HUES64 (cell line): Measurements from ENCODE around the gene ZBTB17.
"Not testable (repeated sequence)": the region's sequence is repeated elsewhere in the genome, so short reads cannot be mapped to it uniquely, and the experiment has no call there.

Experiments
- H3K27ac ChIP-seq: 2 replicates; pipeline ENCODE4 v1.7.0; 2013; ENCODE audit warnings: low read depth, low read length, inconsistent platforms
- H3K27me3 ChIP-seq: 2 replicates; pipeline ENCODE4 v1.6.1; 2013; ENCODE audit warnings: mild to moderate bottlenecking, low read length; ENCODE audit not compliant: insufficient read depth
- H3K36me3 ChIP-seq: 2 replicates; pipeline ENCODE4 v1.6.1; 2013; ENCODE audit warnings: mild to moderate bottlenecking, low read length; ENCODE audit not compliant: insufficient read depth
- H3K4me1 ChIP-seq: 2 replicates; pipeline ENCODE4 v1.6.1; 2013; ENCODE audit warnings: mild to moderate bottlenecking, low read length, moderate library complexity; ENCODE audit not compliant: insufficient read depth
- H3K4me3 ChIP-seq: 2 replicates; pipeline ENCODE4 v1.5.1; 2013; ENCODE audit warnings: mild to moderate bottlenecking, low read length, moderate library complexity
- H3K9ac ChIP-seq: 2 replicates; pipeline ENCODE4 v1.6.1; 2013; ENCODE audit warnings: mild to moderate bottlenecking, low read depth, low read length
- H3K9me3 ChIP-seq: 2 replicates; pipeline ENCODE4 v1.6.1; 2013; ENCODE audit warnings: low read depth, low read length; ENCODE audit not compliant: insufficient read depth
- WGBS: fragments of 150-250, 120-280 bp; methylation state at CpG from one replicate; pipeline ENCODE4 v1.1.7; 2013; ENCODE audit warnings: missing lambda C conversion rate; 5-methylcytosine and 5-hydroxymethylcytosine counted together

ZBTB17 gene

GRCh38 chr1:15977947-15978346, 2.0 kb upstream of the ZBTB17 start:
- not testable (repeated sequence) for H3K4me1 ChIP-seq, H3K9me3 ChIP-seq, H3K27ac ChIP-seq, H3K9ac ChIP-seq, H3K4me3 ChIP-seq, H3K36me3 ChIP-seq, H3K27me3 ChIP-seq
- 86% methylated on average over 1 of the region's 4 CpGs for WGBS

GRCh38 chr1:15975358-15975804, 520 bp downstream of the ZBTB17 start:
- WGBS, result under 1% methylated on average over 47 of the region's 47 CpGs
- H3K27ac ChIP-seq, result peak overlapping the region; percentile 89; the same call in 1 of the 2 replicates
- peaks cover 3% of the 10 kb centered on the region for H3K4me1 ChIP-seq
- peaks cover 7% of the 10 kb centered on the region; the same call in 1 of the 2 replicates for H3K36me3 ChIP-seq
- peak overlapping the region; percentile 88 for H3K4me3 ChIP-seq
- no peaks in the 10 kb centered on the region for H3K9me3 ChIP-seq
- H3K9ac ChIP-seq, result peak overlapping the region; percentile 72
- no peaks in the 10 kb centered on the region for H3K27me3 ChIP-seq

GRCh38 chr1:15974855-15975254, 1.0 kb downstream of the ZBTB17 start:
- H3K4me3 ChIP-seq, result peak overlapping the region; percentile 88
- 65% methylated on average over 9 of the region's 9 CpGs for WGBS

GRCh38 chr1:15973772-15974171, 2.1 kb downstream of the ZBTB17 start:
- peaks cover 3% of the 10 kb centered on the region for H3K4me1 ChIP-seq
- no peaks in the 10 kb centered on the region for H3K27me3 ChIP-seq
- no peak overlapping the region for H3K27ac ChIP-seq
- H3K9ac ChIP-seq, result no peak overlapping the region
- 0 out of 2 replicates have a peak, but pooled peaks cover 4% of the 10 kb centered on the region for H3K9me3 ChIP-seq
- 89% methylated on average over 4 of the region's 4 CpGs for WGBS
- no peak overlapping the region for H3K4me3 ChIP-seq
- H3K36me3 ChIP-seq, result peaks cover 18% of the 10 kb centered on the region

More at GRCh38 chr1:15974855-15975254, 1.0 kb downstream of the ZBTB17 start:
- H3K36me3 ChIP-seq, result peaks cover 10% of the 10 kb centered on the region; the same call in 1 of the 2 replicates
- no peak overlapping the region for H3K27ac ChIP-seq
- peaks cover 3% of the 10 kb centered on the region for H3K4me1 ChIP-seq
- no peaks in the 10 kb centered on the region for H3K9me3 ChIP-seq
- peak overlapping the region; percentile 72 for H3K9ac ChIP-seq
- H3K27me3 ChIP-seq, result no peaks in the 10 kb centered on the region

- WGBS, result 100% methylated on average over 1 of the region's 1 CpG
- peaks cover 21% of the 10 kb centered on the region for H3K36me3 ChIP-seq
- H3K4me1 ChIP-seq, result peaks cover 3% of the 10 kb centered on the region
- no peaks in the 10 kb centered on the region for H3K27me3 ChIP-seq
- H3K4me3 ChIP-seq, result no peak overlapping the region
- 0 out of 2 replicates have a peak, but pooled peaks cover 6% of the 10 kb centered on the region for H3K9me3 ChIP-seq
- no peak overlapping the region for H3K27ac ChIP-seq
- H3K9ac ChIP-seq, result no peak overlapping the region
Observed at GRCh38 chr1:15972409-15972808, 3.5 kb downstream of the ZBTB17 start.

GRCh38 chr1:15970911-15971310, 5.0 kb downstream of the ZBTB17 start:
- Histone ChIP-seq H3K4me1 (no peaks in the 10 kb centered on the region; the same call in 1 of the 2 replicates), H3K4me3 (no peak overlapping the region), H3K27me3 (no peaks in the 10 kb centered on the region), H3K36me3 (peaks cover 21% of the 10 kb centered on the region), H3K9me3 (0 out of 2 replicates have a peak, but pooled peaks cover 6% of the 10 kb centered on the region), H3K27ac (no peak overlapping the region), H3K9ac (no peak overlapping the region)

GRCh38 chr1:15969321-15969880, 6.5 kb downstream of the ZBTB17 start:
- peaks cover 21% of the 10 kb centered on the region for H3K36me3 ChIP-seq
- no peak overlapping the region for H3K4me3 ChIP-seq
- 0 out of 2 replicates have a peak, but pooled peaks cover 6% of the 10 kb centered on the region for H3K9me3 ChIP-seq
- no peak overlapping the region for H3K27ac ChIP-seq
- no peaks in the 10 kb centered on the region for H3K4me1 ChIP-seq
- H3K27me3 ChIP-seq, result no peaks in the 10 kb centered on the region
- H3K9ac ChIP-seq, result no peak overlapping the region
- 96% methylated on average over 13 of the region's 13 CpGs for WGBS

GRCh38 chr1:15968172-15968571, 7.7 kb downstream of the ZBTB17 start:
- H3K9me3 ChIP-seq, result 0 out of 2 replicates have a peak, but pooled peaks cover 6% of the 10 kb centered on the region
- 93% methylated on average over 5 of the region's 5 CpGs for WGBS
- no peaks in the 10 kb centered on the region for H3K4me1 ChIP-seq
- H3K4me3 ChIP-seq, result no peak overlapping the region
- no peaks in the 10 kb centered on the region for H3K27me3 ChIP-seq
- H3K27ac ChIP-seq, result no peak overlapping the region
- peaks cover 21% of the 10 kb centered on the region for H3K36me3 ChIP-seq
- H3K9ac ChIP-seq, result no peak overlapping the region

GRCh38 chr1:15966956-15967344, 9.0 kb downstream of the ZBTB17 start:
- peaks cover 14% of the 10 kb centered on the region for H3K36me3 ChIP-seq
- no peaks in the 10 kb centered on the region for H3K27me3 ChIP-seq
- H3K4me3 ChIP-seq, result no peak overlapping the region
- WGBS, result 98% methylated on average over 6 of the region's 6 CpGs
- H3K27ac ChIP-seq, result no peak overlapping the region
- no peak overlapping the region for H3K9ac ChIP-seq
- H3K4me1 ChIP-seq, result no peaks in the 10 kb centered on the region
- 0 out of 2 replicates have a peak, but pooled peaks cover 6% of the 10 kb centered on the region for H3K9me3 ChIP-seq

- Histone ChIP-seq H3K4me3 (no peak overlapping the region), H3K9ac (no peak overlapping the region)
Observed at GRCh38 chr1:15966081-15966955, 9.6 kb downstream of the ZBTB17 start.

GRCh38 chr1:15965228-15965767, 10.6 kb downstream of the ZBTB17 start:
- H3K36me3 ChIP-seq, result peaks cover 14% of the 10 kb centered on the region
- H3K4me3 ChIP-seq, result no peak overlapping the region

More at GRCh38 chr1:15966081-15966955, 9.6 kb downstream of the ZBTB17 start:
- Histone ChIP-seq H3K4me1 (0 out of 2 replicates have a peak, but pooled peaks cover 1% of the 10 kb centered on the region), H3K27me3 (no peaks in the 10 kb centered on the region), H3K27ac (no peak overlapping the region), H3K9me3 (0 out of 2 replicates have a peak, but pooled peaks cover 6% of the 10 kb centered on the region), H3K36me3 (peaks cover 14% of the 10 kb centered on the region)
- 90% methylated on average over 16 of the region's 18 CpGs for WGBS

More at GRCh38 chr1:15965228-15965767, 10.6 kb downstream of the ZBTB17 start:
- WGBS, result 91% methylated on average over 7 of the region's 7 CpGs
- H3K27me3 ChIP-seq, result peaks cover 9% of the 10 kb centered on the region; the same call in 1 of the 2 replicates
- H3K27ac ChIP-seq, result no peak overlapping the region
- 0 out of 2 replicates have a peak, but pooled peaks cover 4% of the 10 kb centered on the region for H3K4me1 ChIP-seq
- H3K9me3 ChIP-seq, result 0 out of 2 replicates have a peak, but pooled peaks cover 6% of the 10 kb centered on the region
- H3K9ac ChIP-seq, result no peak overlapping the region
